ENCODE measurements around the gene NUDT19.

Gene NUDT19

DNA sequence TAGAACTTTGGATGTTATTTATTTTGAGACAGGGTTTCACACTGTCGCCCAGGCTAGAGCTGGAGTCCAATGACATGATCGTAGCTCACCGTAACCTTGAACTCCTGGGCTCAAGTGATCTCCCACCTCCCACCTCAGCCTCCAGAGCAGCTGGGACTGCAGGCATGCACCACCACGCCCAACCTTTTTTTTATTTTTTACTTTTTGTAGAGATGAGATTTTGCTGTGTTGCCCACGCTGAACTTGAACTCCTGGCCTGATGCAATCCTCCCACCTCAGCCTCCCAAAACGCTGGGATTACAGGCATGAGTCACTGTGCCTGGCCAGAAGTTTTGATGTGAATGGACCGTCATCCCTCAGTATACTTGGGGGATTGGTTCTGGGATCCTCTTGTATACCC lies 30.3 kb upstream of the NUDT19 start:
- H3K27ac ChIP-seq, result no peak overlapping the region
- H3K36me3 ChIP-seq (replicated peaks), result peaks cover 11% of the 10 kb centered on the region
- TF ChIP-seq, protein P1, sequence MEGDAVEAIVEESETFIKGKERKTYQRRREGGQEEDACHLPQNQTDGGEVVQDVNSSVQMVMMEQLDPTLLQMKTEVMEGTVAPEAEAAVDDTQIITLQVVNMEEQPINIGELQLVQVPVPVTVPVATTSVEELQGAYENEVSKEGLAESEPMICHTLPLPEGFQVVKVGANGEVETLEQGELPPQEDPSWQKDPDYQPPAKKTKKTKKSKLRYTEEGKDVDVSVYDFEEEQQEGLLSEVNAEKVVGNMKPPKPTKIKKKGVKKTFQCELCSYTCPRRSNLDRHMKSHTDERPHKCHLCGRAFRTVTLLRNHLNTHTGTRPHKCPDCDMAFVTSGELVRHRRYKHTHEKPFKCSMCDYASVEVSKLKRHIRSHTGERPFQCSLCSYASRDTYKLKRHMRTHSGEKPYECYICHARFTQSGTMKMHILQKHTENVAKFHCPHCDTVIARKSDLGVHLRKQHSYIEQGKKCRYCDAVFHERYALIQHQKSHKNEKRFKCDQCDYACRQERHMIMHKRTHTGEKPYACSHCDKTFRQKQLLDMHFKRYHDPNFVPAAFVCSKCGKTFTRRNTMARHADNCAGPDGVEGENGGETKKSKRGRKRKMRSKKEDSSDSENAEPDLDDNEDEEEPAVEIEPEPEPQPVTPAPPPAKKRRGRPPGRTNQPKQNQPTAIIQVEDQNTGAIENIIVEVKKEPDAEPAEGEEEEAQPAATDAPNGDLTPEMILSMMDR (IDR thresholded peaks at IDR 0.05; ENCODE audit: low read depth, low read length, missing control alignments), result no peak
- DNase-seq, result no peak
- H3K4me3 ChIP-seq (ENCODE audit: low read depth, low read length), result no peak overlapping the region
- in situ Hi-C loops (cut with HindIII; ENCODE audit: low pct_ligation_motif_present, low sequenced_read_pairs), result no loop called here
- no peaks in the 10 kb centered on the region for H3K27me3 ChIP-seq (replicated peaks)

DNA sequence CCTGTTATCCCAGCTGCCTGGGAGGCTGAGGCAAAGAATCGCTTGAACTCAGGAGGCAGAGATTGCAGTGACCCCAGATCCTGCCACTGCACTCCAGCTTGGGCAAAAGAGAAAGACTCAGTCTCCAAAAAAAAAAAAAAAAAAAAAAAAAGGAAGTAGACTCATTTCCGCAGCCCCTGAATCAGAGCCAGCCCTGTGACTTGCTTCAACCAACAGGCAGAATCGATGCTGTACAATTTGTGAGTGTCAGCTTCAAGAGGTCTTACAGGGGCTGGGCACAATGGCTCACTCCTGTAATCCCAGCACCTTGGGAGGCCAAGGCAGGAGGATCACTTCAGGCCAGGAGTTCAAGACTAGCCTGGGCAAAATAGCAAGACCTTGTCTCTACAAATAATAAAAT lies 29.4 kb upstream of the NUDT19 start:
- Histone ChIP-seq H3K36me3 (replicated peaks) (peaks cover 9% of the 10 kb centered on the region), H3K27ac (no peak overlapping the region), H3K27me3 (replicated peaks) (no peaks in the 10 kb centered on the region), H3K4me3 (ENCODE audit: low read depth, low read length) (no peak overlapping the region)
- TF ChIP-seq, protein P1 (IDR thresholded peaks at IDR 0.05; ENCODE audit: low read depth, low read length, missing control alignments), result no peak
- DNase-seq, result peak; percentile 50
- in situ Hi-C loops (cut with HindIII; ENCODE audit: low pct_ligation_motif_present, low sequenced_read_pairs), result no loop called here

DNA sequence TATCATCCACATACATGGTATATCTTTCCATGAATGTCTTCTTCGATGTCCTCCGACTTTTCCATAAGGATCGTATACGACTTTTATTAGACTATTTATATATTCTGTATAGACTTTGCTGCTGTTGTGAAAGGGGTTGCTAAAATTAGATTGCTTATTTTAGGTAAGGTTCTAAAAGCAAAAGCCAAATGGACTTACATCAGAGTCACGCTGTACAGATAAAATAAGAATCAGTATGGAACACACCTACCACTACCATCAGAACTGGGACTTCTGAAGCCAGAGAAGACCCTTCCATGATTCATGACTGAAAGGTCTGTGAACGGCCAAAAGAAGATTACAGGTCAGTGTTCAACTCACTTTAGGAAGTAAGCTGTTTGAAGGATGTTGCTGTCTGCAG lies 25.5 kb upstream of the NUDT19 start:
- Histone ChIP-seq H3K36me3 (replicated peaks) (no peaks in the 10 kb centered on the region), H3K27ac (no peak overlapping the region), H3K4me3 (ENCODE audit: low read depth, low read length) (no peak overlapping the region), H3K27me3 (replicated peaks) (no peaks in the 10 kb centered on the region)
- TF ChIP-seq, protein P1 (IDR thresholded peaks at IDR 0.05; ENCODE audit: low read depth, low read length, missing control alignments), result no peak
- in situ Hi-C loops (cut with HindIII; ENCODE audit: low pct_ligation_motif_present, low sequenced_read_pairs), result no loop called here
- DNase-seq, result no peak

DNA sequence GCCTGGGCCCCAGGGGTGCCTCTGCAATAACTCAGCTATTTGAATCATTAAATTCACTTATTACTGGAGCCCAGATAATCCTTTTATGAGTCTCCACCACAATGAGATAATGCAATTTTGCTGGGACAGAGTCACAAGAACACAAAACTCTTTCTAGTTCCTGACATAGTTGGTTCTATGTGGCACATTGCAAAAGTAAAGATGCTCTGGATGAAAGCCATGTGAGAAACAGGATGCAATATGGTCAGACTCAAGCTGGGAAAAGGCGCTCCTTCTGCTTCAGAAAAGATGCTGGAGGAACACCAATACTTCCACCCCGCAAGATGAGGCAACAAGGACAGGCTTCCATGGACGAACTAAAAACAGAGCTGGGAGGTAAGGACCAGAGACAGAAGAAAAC lies 22.3 kb upstream of the NUDT19 start:
- H3K4me3 ChIP-seq (ENCODE audit: low read depth, low read length), result no peak overlapping the region
- H3K36me3 ChIP-seq (replicated peaks), result no peaks in the 10 kb centered on the region
- DNase-seq, result no peak
- TF ChIP-seq, protein P1 (IDR thresholded peaks at IDR 0.05; ENCODE audit: low read depth, low read length, missing control alignments), result no peak
- in situ Hi-C loops (cut with HindIII; ENCODE audit: low pct_ligation_motif_present, low sequenced_read_pairs), result no loop called here
- H3K27me3 ChIP-seq (replicated peaks), result no peaks in the 10 kb centered on the region
- H3K27ac ChIP-seq, result no peak overlapping the region

DNA sequence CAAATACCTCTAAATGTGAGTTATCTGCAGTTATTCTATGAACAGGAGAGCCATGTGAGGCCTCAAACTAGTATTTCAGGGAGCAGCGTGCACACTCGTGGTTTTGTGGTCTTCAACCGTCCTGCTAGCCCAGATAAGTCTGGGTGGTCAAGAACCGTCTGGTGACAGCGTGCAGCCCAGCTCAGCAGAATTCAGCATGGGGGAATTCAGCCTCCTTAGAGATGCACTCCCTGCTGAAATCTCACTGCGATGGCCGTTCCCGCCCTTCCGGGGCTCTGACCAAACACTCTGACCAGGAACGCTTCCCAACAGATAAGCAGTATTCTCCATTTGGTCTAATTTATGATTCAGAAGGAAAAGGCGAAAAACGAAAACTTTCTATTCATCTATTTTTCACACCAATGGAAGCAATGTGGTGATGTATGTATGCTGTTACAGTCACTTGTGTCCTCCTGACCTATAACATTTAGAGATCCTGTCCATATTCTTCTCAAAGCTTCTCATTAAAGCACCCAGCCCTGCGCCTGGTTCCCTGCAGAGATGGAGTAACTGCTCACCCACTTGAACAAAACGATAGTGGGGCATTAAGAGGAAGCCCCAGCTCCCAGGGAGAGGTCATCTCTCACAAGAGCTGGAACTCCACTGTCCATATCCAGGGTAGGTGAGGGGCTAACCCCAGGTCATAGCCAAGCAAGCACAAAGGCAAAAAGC lies 19.6 kb upstream of the NUDT19 start:
- no peak overlapping the region for H3K4me3 ChIP-seq (ENCODE audit: low read depth, low read length)
- H3K27ac ChIP-seq, result no peak overlapping the region
- no peak for DNase-seq
- no peaks in the 10 kb centered on the region for H3K36me3 ChIP-seq (replicated peaks)
- H3K27me3 ChIP-seq (replicated peaks), result peaks cover 12% of the 10 kb centered on the region
- in situ Hi-C loops (cut with HindIII; ENCODE audit: low pct_ligation_motif_present, low sequenced_read_pairs), result no loop called here
- TF ChIP-seq, protein P1 (IDR thresholded peaks at IDR 0.05; ENCODE audit: low read depth, low read length, missing control alignments), result no peak

DNA sequence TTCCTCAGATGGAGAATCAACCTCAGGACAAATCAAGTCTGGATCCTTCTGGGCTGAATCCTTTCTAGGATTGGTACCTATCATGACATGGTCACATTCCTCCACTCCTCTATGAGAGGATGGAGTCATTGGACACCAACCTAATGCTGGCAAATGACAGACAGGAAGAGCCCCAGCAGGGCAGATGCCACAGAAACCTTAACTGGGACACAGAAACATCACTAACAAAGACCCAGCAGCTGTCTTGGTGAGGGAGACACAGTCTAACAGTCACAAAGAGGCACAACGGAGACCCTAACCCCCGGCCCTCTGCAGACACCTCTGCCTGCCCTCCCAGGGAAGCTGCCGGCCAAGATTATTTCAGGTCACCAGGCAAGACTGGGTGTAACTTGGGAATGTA lies 18.8 kb upstream of the NUDT19 start:
- TF ChIP-seq, protein P1 (IDR thresholded peaks at IDR 0.05; ENCODE audit: low read depth, low read length, missing control alignments), result no peak
- no peak for DNase-seq
- H3K27me3 ChIP-seq (replicated peaks), result peaks cover 21% of the 10 kb centered on the region
- in situ Hi-C loops (cut with HindIII; ENCODE audit: low pct_ligation_motif_present, low sequenced_read_pairs), result no loop called here
- H3K36me3 ChIP-seq (replicated peaks), result no peaks in the 10 kb centered on the region
- no peak overlapping the region for H3K27ac ChIP-seq
- H3K4me3 ChIP-seq (ENCODE audit: low read depth, low read length), result no peak overlapping the region
